GM12878 (cell line): ENCODE results near the gene DDX20. TPM values are rescaled to one million over a fixed set of nuclear protein-coding genes. Genes with fewer than 3 reads are reported as not detected.

ENCODE experiments used
- MLLT1 ChIP-seq: fragments of 450-650 bp; IDR thresholded peaks from 2 replicates; pipeline ENCODE4 v1.6.1; 2016; ENCODE audit warnings: mild to moderate bottlenecking
- RELA ChIP-seq: fragments of 450-650 bp; IDR thresholded peaks from 2 replicates; pipeline ENCODE4 v1.8.0; 2014; ENCODE audit warnings: borderline replicate concordance; ENCODE audit not compliant: partially characterized antibody
- ZBTB40 ChIP-seq: fragments of 450-650 bp; IDR thresholded peaks from 2 replicates; pipeline ENCODE4 v1.6.1; 2016; ENCODE audit warnings: mild to moderate bottlenecking, moderate library complexity, borderline replicate concordance
- polyA plus RNA-seq, 11 experiments: library from polyadenylated mRNA; depleted of rRNA in 4 of 11; unstranded in 6 of 11; stranded (reverse) in 5 of 11; fragments of >200 nt; fragmentation: Nextera tagmentation in 4 of 11; fragmentation: Illumina TruSeq in 1 of 11; extraction: Ambion mirVana in 4 of 11; extraction: Trizol in 1 of 11; gene quantifications; 1 replicate in 1 of 11; 2 replicates in 10 of 11; pipeline versions ENCODE4 v1.2.1 to v1.2.3, GENCODE V29; 2011 to 2016; ENCODE audit warnings: inconsistent platforms in 2 of 11, missing spikeins in 2 of 11, low read depth in 1 of 11
- total RNA-seq, 4 experiments: library from RNA; depleted of rRNA in 3 of 4; stranded (reverse); fragments of >200 nt in 3 of 4; fragmentation: Illumina TruSeq in 1 of 4; extraction: Trizol in 1 of 4; gene quantifications; 2 replicates each; pipeline versions ENCODE4 v1.2.1 to v1.2.3, GENCODE V29; 2013 to 2021
- TF ChIP-seq, protein P1 (sequence below): IDR thresholded peaks from 2 replicates; pipeline ENCODE4 v1.6.1; 2012; ENCODE audit warnings: mild to moderate bottlenecking, low read depth, low read length
- TF ChIP-seq, protein P2 (sequence below): fragments of 450-650 bp; IDR thresholded peaks from 2 replicates; pipeline ENCODE4 v1.6.1; 2017; ENCODE audit warnings: mild to moderate bottlenecking, moderate library complexity

DDX20 gene
- total and polyA plus RNA-seq, 10 of the 15 experiments (the other 5 are each of a cell fraction or from before 2014, with no cell fraction given): 7.2 to 30.6 (median 25.1) TPM

DNA sequence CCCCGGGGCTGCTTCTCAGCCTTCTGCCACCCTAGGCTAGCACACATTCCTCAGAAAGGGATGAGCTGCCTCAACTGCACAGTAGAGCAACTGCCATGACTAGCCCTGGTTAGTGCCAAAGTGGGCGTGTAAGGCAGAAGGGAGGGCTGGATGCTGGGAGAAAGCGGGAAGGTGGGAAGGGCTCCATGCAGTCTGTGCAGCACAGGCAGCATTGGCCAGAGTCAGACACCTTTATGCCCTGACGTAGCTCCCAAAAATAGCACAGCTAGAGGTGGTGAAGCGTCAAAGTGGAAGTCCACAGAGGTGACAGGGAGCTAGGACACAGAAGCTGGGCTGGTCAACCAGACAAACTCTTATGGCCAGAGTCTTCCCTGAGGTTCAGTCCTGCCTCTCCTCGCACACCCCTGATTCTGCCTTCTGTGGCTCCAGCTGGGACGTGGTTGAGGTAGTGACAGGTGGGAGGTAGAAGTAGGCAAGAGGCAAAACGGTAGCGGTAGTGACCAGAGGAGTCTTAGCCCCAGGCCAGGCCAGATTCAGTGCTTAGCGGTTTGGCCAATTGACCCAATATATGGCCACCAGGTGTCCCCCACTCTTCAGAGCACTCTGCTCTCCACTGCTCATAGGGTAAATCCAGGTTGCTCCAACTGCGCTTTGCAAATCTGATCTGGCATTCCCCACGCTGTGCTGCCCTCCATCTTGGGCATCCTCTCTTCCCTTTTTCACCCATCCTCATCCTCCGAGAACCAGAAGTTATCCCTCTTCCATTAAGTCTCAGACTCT is 45.6 kb downstream of the DDX20 start (continued):
- TF ChIP-seq, protein P1, sequence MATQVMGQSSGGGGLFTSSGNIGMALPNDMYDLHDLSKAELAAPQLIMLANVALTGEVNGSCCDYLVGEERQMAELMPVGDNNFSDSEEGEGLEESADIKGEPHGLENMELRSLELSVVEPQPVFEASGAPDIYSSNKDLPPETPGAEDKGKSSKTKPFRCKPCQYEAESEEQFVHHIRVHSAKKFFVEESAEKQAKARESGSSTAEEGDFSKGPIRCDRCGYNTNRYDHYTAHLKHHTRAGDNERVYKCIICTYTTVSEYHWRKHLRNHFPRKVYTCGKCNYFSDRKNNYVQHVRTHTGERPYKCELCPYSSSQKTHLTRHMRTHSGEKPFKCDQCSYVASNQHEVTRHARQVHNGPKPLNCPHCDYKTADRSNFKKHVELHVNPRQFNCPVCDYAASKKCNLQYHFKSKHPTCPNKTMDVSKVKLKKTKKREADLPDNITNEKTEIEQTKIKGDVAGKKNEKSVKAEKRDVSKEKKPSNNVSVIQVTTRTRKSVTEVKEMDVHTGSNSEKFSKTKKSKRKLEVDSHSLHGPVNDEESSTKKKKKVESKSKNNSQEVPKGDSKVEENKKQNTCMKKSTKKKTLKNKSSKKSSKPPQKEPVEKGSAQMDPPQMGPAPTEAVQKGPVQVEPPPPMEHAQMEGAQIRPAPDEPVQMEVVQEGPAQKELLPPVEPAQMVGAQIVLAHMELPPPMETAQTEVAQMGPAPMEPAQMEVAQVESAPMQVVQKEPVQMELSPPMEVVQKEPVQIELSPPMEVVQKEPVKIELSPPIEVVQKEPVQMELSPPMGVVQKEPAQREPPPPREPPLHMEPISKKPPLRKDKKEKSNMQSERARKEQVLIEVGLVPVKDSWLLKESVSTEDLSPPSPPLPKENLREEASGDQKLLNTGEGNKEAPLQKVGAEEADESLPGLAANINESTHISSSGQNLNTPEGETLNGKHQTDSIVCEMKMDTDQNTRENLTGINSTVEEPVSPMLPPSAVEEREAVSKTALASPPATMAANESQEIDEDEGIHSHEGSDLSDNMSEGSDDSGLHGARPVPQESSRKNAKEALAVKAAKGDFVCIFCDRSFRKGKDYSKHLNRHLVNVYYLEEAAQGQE: no peak
- TF ChIP-seq, protein P2, sequence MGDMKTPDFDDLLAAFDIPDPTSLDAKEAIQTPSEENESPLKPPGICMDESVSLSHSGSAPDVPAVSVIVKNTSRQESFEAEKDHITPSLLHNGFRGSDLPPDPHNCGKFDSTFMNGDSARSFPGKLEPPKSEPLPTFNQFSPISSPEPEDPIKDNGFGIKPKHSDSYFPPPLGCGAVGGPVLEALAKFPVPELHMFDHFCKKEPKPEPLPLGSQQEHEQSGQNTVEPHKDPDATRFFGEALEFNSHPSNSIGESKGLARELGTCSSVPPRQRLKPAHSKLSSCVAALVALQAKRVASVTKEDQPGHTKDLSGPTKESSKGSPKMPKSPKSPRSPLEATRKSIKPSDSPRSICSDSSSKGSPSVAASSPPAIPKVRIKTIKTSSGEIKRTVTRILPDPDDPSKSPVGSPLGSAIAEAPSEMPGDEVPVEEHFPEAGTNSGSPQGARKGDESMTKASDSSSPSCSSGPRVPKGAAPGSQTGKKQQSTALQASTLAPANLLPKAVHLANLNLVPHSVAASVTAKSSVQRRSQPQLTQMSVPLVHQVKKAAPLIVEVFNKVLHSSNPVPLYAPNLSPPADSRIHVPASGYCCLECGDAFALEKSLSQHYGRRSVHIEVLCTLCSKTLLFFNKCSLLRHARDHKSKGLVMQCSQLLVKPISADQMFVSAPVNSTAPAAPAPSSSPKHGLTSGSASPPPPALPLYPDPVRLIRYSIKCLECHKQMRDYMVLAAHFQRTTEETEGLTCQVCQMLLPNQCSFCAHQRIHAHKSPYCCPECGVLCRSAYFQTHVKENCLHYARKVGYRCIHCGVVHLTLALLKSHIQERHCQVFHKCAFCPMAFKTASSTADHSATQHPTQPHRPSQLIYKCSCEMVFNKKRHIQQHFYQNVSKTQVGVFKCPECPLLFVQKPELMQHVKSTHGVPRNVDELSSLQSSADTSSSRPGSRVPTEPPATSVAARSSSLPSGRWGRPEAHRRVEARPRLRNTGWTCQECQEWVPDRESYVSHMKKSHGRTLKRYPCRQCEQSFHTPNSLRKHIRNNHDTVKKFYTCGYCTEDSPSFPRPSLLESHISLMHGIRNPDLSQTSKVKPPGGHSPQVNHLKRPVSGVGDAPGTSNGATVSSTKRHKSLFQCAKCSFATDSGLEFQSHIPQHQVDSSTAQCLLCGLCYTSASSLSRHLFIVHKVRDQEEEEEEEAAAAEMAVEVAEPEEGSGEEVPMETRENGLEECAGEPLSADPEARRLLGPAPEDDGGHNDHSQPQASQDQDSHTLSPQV: no peak
- TF ChIP-seq ZBTB40: no peak
- TF ChIP-seq MLLT1: no peak
- no peak for TF ChIP-seq RELA
